ENCODE results near the gene ELL.
A peak's percentile ranks its signal among the peaks of the same experiment; 100 is the strongest.
"Not testable (repeated sequence)": the region's sequence is repeated elsewhere in the genome, so short reads cannot be mapped to it uniquely, and the experiment has no call there.

The ELL gene

DNA sequence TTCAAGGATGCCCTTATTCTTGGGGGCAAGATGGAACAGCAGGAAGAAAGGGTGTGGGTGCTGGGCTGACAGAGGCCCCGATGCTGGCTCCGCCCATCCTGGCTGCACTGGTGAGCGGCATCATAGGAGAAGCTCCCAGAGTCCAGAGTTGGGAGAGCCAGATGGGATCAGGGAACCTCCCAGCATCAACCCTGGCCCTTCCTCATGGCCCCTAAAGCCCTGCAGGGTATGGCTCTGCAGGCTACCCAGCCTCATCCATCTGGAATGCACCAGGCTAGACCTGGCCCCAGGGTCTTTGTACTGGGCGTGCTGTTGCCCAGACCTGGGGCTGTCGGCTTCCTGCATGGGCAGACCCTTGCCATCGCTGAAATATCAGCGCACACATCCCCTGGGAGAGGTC is 7.9 kb upstream of the ELL start:
- DNase-seq, result no peak

DNA sequence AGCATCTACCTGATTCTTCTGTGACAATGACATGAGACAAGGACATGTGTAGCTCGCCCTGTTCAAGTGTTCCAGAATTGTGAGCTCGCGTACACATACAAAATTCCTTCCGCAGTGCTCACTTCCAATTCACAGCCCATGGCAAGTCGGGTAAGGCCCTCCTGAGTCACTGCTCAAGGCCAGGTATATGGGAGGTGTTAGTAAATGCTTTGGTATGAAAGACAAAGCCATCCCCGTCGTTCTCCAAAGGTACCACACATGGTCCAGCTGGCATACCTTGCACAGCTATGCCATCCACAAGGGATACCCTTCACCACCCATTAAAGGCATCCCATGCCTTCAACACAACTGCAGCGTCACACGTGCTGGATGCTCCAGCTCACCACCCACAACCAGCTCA is 4.4 kb upstream of the ELL start:
- DNase-seq, result no peak

DNA sequence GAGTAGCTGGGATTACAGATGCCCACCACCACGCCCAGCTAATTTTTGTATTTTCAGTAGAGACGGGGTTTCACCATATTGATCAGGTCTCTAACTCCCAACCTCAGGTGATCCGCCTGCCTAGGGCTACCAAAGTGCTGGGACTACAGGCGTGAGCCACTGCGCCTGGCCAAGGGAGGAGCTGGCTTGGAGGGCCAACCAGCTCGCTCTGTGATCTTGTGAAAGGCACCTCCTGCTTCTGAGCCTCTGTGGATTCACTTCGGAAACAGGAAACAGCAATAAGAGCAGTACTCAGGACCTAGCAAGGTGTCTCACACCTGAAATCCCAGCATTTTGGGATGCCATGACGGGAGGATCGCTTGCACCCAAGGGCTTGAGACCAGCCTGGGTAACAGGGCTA is 2.0 kb upstream of the ELL start:
- DNase-seq, result no peak

DNA sequence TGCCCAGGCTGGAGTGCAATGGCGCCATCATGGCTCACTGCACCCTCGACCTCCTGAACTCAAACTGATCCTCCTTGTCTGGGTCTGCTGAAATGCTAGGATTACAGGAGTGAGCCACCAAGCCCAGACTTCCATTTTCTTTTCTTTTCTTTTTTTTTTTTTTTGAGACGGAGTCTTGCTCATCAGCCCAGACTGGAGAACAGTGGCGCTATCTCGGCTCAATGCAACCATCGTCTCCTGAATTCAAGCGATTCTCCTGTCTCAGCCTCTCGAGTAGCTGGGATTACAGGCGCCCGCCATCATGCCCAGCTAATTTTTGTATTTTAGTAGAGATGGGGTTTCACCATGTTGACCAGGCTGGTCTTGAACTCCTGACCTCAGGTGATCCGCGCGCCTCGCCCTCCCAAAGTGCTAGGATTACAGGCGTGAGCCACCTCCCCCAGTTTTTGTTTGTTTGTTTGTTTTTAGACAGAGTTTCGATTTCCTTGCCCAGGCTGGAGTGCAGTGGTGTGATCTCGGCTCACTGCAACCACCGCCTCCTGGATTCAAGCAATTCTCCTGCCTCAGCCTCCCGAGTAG is 1.1 kb upstream of the ELL start:
- DNase-seq, result not testable (repeated sequence)

DNA sequence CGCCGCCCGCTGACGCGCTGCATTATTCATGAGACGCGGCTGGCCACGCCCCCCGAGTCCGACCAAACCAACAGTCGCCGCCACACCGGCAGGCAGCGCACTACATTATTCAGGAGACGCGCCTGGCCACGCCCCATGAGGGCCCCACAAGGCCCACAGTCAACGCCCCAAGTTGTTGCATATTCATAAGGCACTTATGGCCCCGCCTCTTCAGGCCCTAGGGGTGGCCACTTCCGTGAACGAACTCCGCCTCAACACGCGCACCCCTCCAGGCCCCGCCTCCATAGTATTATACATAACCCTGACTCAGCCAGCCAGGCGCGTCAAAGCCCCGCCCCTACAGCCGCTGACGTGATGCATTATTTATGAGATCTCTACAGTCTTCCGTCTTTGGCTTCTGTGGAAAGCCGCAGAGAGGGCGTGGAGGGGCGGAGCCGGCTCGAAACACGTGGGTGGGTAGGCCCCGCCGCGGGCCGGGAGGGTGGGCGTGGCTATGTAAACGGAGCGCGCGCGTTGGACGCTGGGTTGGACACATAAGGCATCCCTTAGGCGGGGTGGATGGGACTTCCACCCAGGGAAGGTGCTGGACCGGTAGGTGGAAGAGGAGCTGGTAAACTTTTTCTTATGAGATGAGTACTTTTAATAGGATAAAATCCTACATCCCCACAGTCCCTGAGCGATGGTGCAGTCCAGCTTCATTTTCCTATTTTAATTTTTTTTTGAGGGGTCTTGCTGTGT is 423 bp upstream of the ELL start:
- peak; percentile 100 for DNase-seq

DNA sequence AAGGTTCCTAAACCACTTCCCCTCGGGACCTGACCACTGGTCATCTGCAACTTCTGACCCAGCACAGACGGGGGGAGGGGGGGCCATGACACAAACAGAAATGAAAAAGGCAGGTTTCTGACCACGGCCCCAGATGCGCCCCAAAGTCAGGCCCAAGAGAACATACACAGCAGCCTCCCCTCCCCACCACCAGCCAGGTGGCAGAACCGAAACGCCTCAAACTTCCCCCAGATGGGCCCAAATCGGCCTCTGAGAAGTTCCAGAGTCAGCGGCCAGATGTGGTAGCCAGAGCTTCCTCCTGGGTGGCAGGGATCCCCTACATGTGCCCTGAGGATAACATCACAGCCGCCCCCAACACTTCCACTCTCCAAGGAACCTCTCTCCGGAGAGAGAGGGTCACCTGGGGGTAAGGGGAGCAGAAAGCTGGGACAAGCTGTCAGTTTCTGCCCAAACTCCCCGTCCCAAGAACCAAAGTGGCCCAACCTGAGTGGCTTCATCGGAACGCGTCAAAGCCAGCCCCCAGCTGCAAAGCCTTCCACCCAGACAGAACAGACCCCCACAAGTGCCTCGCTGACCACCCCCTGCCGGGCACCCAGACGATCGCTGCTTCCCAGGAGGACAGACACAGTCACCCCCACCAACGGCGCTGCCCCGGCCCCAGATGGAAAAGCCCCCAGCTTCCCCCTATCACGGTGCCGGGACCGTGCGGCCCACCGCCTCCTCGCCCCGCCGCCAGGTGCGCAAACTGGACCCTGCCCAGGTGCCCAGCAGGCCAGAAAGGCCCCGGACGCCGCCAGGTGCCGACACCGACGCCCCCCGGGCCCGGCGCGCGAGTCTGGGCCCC is 800 bp downstream of the ELL start:
- peak; percentile 10 to 20 for DNase-seq

DNA sequence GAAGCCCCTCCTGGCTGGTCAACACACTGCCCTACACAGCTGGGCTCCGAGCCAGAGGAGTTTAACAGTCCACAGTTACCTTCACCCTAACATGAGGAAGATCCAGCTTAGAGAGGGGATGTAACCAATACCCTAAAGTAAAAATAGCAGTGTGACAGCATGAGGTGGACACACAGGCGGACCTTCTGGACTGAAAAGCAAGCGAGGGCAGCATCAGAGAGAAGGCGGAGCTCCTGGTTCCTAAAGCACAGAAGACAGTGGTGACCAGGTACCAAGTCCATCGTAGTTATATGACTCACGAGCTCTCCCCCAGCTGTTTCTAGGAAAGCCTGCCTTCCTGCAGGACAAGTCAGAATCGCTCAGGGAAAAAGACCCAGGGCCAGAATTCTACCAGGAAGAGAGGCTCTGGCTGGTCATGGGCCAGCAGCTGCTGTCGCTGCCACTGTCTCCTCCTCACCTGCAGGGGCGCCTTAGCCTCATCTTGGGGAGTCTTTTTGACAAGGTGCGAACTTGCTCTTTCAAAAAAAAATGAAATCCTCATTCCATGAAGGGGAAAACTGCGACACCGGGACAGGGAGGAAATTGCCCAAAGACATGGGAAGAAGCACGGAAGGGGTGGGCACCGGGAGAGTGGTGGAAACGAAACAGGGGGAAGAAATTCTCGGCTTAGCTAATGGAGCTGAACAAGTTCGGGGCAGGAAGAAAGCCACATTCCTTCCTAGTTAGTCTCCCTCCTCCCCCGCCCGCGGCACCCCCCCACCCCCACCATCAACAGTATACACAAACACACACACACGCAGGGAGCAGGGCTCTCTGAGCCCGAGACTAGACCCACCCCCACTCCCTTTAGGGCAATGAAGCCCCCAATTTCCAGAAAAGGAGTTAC is 1.7 kb downstream of the ELL start:
- DNase-seq, result peak; percentile 52 to 57

DNA sequence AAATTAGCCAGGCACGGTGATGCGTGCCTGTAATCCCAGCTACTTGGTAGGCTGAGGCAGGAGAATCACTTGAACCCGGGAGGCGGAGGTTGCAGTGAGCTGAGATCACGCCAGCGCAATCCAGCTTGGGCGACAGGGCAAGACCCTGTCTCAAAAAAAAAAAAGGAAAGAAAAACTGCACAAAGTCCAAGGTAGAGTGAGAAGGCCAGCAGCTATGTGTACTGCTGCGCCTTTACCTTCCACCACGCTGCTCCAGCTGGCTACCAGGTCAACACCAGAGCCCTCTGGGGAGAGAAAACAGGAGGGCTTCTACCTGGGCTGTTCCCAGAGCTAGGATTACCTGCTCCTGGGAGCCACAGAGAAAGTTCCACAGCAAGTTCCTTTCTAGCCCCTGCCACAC is 3.2 kb downstream of the ELL start:
- no peak for DNase-seq

DNA sequence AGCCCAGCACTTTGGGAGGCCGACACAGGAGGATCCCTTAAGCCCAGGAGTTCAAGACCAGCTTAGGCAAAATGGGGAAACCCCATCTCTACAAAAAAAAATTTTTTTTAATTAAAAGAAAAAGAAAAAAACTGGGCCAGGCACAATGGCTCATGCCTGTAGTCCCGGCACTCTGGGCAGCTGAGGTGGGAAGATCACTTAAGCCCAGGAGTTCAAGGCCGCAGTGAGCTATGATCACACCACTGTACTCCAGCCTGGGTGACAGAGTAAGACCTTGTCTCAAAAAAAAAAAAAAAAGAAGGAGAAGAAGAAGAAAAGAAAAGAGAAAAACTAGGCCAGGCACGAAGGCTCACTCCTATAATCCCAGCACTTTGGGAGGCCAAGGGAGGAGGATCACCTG is 4.3 kb downstream of the ELL start:
- no peak for DNase-seq

DNA sequence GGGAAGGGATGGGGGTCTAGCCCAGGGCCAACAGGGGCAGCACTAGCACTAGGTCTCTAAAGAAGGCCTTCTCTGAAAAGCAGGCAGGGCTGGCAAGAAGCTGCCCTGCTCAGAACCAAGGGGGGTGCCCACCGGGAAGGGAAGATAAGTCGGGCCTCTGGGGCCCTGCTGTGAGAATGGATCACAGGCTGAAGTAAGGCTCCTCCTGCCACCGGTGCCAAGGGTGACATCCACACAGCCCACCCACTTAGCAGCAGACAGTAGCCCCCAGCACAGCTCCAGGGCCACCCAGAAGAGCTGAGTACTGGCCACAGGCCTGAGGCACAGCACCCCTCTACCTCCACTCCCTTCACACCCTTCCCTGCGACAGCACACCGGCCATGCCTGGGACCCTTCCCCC is 5.9 kb downstream of the ELL start:
- no peak for DNase-seq

DNA sequence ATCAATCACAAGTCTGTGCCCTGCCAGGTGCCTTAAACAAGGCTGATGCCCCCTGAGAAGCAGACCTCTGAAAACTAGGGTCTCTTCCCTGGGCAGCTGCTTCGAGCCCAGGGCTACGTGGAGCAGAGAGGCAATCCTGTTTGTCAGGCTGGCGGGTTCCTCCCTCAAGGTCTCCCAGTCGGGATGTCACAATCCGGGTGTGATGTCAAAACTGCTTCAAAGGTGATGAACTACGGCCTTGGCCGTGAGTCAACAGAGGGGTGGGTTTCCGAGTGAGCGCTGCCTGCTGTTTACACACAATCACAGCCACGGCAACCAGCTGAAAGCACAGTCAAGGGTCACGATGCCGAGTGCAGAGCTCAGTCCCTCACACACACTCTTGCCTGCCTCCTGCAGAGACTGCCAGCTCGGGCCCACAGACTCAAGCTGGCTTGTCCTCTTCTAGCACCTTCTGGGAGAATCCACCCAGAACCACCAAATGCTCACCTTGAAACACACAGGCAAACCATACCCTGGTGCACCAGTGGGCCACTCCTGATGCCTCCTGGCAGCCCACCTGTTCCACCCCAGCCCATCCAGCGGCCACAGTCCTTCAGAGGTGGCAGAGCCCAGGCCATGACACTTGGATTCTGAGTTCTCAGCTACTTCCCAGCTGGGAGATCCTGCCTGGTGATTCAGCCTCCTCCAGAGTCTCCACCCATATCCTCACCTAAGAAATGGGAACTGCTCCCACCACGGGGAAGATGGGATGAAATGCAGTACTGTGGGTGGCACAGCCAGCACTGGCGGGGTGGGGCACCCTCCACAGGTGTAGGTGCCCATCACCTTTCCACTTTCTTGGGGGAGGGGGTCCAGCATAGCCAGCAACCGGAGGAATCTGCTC is 6.8 kb downstream of the ELL start:
- DNase-seq, result no peak

DNA sequence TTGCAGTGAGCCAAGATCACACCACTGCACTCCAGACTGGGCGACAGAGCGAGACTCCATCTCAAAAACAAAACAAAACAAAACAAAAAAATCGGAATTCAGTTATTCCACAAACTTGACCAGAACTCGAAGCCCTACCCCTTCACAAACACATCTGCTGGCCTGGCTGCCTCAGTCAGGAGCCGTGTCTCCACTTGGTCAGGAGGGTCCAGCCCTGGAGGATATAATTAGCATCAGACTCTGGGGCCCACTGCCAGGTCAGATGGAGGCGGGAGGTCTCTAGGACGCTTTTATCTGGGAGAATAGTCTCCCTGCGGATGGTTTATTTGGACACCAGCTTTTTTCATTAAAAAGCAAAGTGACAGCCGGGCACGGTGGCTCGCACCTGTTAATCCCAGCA is 8.0 kb downstream of the ELL start:
- DNase-seq, result no peak

DNA sequence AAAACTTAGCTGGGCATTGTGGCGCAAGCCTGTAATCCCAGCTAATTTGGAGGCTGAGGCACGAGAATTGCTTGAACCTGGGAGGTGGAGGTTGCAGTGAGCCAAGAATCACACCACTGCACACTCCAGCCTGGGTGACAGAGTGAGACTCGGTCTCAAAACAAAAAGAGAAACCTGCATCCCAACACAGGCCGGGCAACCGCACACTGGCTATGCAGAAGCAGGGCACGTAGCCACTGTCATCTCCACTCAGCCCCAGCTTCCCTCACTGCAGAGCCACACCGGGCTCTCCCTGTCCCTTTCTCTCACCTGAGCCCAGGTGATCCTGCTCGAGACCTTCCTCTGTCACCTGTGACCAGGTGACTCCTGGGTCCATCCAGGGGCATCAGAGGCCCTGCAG is 11.7 kb downstream of the ELL start:
- no peak for DNase-seq

DNA sequence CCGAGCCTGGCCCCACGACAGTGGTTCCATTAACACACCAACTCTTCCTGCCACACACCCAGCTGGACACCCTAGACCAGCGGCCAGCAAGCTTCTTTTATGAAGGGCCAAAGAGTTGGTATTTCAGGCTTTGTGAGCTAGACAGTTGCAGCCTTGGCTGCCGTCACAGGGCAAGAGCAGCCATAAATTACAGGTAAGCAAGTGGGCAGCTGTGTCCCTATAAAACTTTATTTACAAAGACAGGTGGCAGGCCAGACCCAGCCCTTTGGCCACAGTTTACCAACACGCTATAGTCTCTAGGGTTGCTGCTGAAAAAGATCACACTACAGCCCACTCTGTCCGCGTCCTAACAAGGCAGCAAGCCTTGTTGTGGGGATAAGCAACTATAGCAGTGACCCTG is 13.3 kb downstream of the ELL start:
- DNase-seq, result no peak

DNA sequence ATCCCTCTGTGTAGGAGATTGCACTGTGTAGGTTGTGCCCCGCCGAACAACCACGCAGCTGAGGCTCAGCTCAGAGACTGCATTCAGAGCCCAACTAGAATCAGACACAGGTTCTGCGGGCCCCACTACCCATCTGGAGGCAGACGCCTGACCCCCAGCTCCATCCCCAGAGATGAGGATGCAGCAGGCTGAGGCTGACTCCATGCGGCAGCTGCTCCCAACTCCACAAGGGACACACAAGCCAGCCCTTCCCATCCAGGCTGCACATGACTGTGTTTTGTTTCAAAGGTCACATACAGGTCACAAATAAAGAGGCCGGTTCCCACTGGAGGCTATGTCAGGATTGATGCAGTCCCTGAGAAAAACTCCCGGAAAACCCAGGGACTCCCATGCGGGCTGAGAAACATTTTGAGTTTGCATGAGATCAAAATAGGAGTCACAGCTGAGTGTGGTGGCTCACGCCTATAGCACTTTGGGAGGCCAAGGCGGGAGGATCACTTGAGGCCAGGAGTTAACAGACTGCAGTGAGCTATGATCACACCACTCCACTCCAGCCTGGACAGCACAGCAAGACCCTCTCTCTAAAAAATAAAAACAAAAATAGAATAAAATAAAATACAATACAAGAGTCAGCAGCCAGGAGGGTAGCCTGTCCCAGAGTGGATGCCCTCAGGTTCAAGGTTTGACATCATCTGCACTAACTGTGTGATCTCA is 14.0 kb downstream of the ELL start:
- no peak for DNase-seq

DNA sequence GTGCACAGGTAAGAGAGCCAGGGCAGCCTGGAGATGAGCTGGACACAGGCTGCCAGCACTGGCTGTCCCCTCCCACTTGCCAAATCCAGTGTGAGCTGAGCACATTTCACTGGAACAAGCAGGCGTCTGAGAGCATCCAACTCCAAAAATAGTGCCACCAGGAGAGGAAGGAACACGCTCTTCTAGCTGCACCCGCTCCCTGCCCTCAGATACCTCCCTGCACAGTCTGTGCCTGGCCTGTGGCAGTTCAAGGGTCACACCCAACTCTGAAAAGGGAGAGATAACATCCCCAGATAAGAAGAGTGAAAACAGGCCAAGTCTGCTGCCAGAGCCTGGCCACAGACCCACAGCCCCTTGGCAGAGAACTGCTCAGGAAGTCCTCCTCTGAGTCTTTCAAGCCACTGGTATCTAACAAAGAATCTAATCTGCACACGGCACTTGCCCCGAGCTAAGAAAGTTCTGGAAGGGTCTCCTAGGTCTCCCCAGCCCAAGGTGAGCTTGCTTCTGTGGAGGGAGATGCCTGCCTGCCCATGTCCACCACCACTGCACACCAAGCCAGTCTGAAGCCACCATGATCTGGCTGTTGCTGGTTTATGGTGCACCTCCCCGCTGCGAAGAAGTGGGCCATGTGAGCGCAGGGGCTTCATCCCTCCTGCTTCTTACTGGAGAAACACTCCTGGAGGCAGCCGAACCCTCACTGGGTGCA is 14.7 kb downstream of the ELL start:
- no peak for DNase-seq

DNA sequence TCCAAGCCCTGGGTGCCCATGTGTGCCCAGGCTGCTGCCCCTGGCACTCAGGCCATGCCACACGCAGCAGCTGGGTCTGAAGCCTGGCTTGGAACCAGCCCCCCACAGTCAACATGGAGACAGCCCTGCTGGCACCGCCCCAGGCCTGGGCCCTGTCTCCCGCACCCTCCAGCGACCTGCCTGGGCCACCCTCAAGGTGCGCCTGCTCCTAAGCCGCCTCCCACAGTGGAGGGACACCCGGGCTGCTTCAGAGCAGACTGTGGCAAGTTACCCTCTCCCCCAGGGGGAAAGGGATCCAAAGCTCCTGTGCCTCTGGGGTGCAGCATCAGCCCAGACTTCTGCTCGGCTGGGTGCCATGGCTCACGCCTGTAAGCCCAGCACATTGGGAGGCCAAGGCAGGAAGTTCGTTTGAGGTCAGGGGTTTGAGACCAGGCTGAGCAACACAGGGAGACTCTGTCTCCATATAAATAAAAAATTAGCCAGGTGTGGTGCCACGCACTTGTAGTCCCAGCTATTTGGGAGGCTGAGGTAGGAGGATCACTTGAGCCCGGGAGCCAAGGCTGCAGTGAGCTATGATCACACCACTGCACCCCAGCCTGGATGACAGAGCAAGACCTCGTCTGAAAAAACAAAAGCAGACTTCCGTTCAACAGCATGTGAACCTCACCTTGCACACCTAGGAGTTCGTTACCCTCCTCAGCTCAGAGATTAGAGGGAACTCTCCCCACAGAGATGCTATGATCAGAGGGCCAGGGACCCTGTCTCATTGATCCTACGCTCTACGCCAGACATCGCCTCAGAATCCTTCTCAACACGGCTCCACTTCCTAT is 15.6 kb downstream of the ELL start:
- no peak for DNase-seq

DNA sequence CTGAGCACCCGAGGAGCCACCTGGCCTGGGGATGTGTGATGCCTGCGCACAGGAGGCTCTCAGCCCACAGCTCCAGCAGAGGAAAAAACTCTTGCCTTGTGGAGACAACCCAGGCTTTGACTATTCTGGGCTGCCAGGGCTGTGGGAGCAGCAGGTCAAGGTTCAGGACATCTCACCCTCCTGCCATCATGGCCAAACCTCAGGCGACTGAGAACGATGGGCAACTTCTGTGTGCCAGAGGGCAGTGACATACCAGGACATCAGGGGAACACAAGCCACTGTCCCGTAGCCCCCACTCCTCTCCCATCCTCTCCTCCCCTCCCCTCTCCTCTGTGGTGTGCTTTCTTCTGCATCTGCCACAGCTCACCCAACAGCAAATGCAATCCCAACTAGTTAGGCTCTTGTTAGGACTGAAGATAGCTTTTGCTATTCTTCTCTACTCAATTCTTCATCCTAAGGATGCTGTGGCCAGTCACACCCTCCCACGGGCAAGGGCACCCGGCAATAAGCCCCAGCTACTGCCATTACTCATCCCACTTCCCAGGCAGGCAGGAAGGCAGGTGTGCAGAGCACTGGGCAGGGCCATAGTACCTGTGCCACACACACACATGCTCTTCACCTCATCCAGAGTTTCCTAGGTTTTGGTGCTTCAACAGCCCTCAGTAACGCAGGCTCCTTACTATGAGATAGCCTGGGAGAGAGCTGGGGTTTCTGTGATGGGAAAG is 16.8 kb downstream of the ELL start:
- no peak for DNase-seq
